HG03520 (cell line): ENCODE measurements around the gene WDR70.
"Not testable (repeated sequence)": the region's sequence is repeated elsewhere in the genome, so short reads cannot be mapped to it uniquely, and the experiment has no call there.

Source experiments
- ATAC-seq: cut with Tn5 transposase; IDR thresholded peaks from one replicate; pipeline ENCODE4 v1.9.1; 2021; ENCODE audit warnings: mild to moderate bottlenecking, moderate library complexity; ENCODE audit not compliant: unreplicated experiment

WDR70 gene

DNA sequence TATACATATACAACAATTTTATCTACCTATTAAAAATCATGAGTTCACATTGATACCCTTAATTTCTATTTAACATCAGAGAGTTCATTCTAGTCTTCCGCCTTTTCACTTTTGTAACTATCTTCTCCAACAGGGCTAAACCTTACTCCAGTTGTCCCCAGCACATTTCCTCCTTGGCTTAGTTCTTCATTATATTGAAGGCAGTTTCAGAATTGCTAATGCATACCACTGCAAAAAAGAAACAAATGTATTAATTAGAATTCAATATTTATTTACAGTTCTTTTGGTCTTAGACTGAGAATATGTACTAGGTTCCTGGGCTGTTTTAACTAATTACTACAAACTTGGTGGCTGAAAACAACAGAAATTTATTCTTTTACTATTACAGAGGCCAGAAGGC is 132.5 kb downstream of the WDR70 start:
- no peak for ATAC-seq

DNA sequence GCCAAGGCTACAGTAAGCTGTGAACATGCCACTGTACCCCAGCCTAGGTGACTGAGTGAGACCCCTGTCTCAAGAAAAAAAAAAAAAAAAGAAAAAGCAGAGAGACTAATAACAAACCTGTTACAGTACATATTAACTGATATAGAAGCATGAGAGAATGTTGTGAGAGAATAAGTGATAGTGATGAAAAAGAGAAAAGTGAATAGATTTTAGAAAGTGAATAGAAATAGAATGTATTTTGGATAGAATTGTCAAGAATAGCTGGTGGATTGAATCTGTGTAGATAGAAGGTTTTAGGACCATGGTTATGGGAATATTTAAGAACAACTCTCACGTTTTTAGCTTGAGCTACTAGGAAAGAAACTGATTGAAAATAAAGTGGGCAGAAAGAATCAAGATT is 135.8 kb downstream of the WDR70 start:
- no peak for ATAC-seq

DNA sequence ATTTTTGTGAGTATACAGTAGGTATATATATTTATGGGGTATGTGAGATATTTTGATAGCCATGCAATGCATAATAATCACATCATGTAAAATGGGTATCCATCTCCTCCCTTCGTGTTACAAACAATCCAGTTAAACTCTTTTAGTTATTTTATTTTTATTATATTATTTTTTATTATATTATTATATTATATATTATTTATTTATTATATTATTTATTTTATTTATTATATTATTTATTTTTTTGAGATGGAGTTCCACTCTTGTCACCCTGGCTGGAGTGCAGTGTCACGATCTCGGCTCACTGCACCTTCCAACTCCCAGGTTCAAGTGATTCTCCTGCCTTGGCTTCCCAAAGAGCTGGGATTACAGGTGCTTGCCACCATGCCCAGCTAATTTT is 138.6 kb downstream of the WDR70 start:
- ATAC-seq: no peak

DNA sequence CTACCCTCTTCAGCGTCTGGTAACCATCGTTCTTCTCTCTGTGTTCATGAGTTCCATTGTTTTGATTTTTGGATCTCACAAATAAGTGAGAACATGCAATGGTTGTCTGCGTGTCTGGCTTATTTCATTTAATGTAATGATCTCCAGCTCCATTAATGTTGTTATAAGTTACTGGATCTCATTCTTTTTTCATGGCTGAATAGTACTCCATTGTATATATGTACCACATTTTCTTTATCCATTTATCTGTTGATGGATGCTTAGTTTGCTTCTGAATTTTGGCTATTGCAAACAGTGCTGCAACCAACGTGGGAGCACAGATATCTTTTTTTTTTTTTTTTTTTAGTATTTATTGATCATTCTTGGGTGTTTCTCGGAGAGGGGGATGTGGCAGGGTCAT is 139.2 kb downstream of the WDR70 start:
- ATAC-seq: not testable (repeated sequence)

DNA sequence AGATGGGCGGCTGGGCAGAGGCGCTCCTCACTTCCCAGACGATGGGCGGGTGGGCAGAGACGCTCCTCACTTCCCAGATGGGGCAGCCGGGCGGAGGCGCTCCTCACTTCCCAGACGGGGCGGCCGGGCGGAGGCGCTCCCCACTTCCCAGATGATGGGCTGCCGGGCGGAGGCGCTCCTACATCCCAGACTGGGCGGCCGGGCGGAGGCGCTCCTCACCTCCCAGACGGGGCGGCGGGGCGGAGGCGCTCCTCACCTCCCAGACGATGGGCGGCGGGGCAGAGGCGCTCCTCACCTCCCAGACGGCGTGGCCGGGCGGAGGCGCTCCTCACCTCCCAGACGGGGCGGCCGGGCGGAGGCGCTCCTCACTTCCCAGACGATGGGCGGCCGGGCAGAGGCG is 140.2 kb downstream of the WDR70 start:
- no peak for ATAC-seq

DNA sequence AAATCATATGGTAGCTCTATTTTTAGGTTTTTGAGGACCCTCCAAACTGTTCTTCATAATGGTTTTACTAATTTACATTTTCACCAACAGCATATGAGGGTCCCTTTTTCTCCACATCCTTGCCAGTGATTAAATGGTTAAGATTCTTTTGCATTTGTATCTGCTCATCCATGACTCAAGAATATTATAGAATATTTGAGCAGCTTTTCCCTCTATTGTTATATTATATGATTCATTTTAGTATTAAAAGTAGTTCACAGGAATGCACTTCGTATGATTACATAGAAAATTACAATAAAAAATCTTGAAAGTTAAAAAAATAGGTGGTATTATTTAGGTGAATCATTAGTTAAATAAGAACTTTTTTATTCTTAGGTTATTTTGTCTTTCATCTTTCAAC is 140.7 kb downstream of the WDR70 start:
- ATAC-seq: no peak

DNA sequence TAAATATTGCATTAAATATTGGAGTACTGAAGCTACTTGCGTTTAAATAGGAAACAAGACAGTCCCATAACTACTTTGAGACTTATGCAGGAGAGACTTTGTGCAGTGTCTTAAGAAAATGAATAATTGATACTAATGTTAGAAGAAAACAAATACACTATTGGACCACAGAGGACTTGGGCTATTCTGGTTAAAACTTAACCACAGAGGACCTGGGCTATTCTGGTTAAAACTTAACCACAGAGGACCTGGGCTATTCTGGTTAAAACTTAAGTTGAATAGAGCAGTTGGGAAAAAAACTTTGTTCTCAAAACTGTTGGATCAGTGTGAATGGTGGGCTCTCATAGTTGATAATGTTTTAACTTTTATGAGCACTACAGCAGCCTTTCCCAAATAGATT is 141.7 kb downstream of the WDR70 start:
- ATAC-seq: no peak

DNA sequence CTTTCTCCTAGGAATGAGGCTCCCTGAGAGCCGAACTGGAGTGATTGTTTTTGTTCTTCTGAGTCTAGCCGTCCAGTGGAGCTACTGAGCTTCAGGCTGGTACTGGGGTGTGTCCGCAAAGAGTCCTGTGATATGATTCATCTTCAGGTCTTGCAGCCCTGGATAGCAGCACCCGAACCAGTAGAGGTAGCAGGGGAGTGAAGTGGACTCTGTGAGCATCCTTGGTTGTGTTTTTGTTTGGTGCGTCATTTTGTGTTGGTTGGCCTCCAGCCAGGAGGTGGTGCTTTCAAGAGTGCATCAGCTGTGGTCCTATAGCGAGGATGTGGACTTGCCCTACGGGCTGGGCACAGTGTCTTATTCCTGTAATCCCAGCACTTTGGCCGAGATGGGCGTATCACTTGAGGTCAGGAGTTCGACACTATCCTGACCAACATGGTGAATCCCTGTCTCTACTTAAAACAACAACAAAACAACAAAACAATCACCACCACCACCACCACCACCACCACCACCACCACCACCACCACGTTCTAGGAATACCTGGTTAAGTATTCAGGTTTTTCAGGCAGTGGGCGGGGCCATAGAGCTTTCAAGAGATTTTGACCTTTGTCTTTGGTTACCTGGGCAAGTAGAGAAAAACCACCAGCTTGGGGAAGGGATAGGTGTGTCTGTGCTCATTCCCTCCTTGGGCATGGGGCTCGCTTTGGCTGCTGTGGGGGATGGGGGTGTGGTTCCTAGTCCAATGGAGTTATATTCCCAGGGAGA is 154.0 kb downstream of the WDR70 start:
- ATAC-seq: no peak

DNA sequence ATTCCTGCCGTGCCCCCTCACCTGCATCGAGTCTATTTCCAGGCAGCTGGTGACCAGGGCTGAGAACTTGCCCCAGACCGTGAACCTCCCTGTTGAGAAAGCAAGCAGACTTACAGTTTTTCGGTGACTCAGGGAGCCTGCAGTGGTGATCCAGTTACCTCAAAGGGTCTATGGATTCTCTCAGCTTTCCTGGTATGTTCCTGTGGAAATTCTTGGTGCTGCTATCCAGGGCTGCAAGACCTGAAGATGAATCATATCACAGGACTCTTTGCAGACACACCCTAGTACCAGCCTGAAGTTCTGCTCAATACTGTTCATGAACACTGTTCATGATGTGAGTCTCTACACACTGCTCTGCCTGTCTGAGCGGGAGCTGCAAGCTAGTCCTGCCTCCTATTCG is 154.7 kb downstream of the WDR70 start:
- no peak for ATAC-seq

DNA sequence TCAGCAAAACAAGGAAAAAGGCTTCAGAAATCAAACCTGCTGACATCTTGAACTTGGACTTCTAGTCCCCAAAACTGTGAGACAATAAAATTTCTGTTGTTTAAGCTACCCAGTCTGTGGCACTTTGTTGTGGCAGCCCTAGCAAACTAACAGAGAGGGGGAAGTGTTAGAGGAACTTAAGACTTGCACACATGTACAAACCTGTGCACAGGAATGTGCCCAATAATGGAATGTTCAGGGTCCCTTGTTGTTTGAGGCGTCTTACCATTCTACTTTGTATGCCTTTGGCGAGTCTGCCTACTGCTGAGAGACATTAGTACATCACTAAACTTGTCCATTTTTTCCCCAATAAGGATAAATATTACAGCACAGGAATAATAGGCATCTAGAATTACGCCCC is 160.3 kb downstream of the WDR70 start:
- ATAC-seq: no peak

DNA sequence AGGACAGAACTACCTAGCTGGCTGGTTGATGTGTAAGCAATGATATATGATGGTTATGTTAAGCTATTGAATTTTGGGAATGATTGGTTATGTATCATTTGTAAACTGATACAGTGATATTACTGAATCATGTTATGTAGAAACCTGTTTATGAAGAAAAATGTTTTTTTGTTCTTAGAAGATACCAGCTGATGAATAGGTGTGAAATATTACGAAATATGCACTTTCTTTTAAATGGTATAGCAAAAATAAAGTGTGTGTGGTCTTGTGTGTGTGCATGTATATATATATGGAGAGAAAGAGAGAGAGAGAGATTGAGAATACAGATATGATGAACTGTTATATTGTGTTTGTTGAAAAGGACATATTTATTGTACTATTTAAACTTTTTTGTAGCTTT is 164.1 kb downstream of the WDR70 start:
- no peak for ATAC-seq

DNA sequence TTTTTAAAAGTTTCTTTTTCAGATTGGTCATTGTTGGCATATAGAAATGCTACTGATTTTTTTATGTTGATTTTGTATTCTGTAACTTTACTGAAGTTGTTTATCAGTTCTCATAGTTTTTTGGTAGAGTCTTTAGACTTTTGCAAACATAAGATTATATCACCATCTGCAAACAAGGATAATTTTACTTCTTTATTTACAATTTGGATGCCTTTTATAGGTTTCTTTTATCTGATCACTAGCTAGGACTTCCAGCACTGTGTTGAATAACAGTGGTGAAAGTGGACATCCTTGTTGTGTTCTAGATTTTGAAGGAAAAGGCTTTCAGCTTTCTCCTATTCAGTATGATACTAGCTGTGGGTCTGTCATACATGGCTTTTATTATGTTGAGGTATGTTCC is 170.3 kb downstream of the WDR70 start:
- ATAC-seq: no peak

DNA sequence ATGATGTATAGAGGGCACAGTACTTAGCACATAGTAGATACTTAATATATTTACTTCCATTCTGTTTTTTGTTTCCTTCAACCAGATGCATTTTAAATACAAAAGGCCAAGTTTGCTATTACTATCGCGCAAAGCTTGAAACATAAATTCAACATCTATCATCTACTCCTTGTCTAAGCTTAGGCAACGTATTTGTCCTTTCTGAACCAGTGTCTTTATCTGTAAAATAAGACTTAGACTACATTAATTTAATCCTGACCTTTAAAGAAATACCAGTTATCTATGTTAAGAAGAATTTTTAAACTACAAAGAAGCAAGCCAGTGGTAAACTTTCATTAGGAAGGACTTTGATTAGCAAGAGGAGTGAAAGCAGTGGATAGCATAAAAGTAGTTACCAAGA is 173.0 kb downstream of the WDR70 start:
- ATAC-seq: no peak

DNA sequence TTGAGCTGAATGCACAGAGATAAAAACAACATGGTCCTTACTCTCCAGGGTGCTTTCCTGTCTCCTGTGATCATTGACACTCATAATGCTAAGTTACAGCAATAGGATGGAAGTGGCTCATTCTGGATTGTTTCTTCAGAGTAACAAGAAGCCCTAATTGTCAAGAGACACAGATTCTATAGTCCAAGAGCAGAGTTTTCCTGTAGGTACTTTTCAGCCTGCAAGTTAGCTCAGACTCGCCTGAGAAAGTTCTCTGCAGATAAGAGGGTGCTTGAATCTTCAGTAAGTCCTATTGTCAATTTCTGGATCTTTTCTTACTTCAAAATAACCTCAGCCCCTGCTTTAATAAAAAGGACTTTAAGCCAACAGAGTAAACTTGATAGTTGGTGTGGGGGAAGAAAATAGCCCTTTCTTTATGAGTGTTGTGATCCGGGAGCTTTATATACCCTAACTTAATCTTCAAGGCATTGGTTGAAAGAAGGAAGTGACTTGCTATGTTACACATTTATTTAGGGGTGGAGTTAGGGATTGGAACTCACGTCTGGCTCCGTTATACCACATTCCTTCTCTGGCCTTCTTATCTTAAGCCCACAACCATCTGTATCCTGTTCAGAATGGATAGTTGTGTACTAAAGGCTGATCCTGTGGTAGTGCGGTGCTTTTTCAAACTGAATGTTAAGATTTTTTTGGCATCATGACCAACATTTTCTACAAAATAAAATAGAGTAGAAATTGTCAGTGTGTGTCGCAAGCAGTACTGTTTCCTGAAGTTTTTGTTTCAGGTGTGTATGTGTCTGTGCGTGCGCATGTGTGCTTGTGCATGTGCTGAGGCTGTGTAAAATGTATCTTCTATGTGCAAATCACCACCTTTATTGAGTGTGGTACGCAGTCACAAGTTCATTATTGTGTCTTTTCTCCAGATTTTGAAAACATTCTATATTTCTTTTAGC is 173.9 kb downstream of the WDR70 start:
- no peak for ATAC-seq

DNA sequence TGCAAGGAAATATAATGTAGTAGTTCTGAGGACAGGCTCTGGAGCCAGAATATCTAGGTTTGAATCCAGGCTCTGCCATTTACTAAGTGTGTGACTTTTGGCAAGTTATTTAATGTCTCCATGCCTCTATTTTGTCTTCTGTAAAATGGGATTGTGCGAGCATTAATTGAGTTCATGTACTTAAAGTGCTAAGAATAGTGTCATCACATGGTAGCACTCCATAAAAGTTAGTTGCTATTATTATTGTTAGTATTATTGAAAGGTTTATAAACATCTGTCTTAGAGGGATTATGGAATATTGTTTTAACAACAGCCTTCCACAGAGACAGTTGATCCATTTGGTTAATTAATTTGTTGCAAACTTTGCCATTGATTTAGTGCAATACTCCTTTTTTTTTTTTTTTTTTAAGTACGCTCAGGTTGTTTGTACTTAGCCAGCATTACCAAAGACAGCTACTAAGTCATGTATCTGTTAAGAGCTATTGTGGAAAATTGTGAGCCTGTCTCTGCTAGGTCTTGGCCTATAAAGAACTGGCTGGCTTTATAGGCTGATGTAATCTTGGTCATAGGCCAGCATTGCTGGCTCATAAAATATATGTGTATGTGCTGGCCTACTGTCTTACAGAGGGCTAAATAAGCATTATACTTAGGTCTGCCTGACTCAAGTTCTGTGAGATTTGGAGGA is 174.7 kb downstream of the WDR70 start:
- no peak for ATAC-seq

DNA sequence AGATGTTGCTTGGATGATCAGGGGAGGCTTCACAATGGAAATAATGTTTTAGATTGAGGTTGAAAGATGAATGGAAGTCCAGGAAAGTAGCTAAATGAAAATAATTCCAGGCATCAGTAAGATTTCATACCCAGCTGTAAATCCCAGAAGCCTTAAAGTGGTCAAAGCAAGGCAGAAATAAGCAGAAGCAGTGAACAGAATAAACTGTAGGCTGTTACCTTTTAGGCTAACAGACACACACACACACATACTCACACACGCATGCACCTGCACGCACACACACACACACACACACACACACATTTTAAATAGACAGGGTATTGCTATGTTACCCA is 175.3 kb downstream of the WDR70 start:
- no peak for ATAC-seq

DNA sequence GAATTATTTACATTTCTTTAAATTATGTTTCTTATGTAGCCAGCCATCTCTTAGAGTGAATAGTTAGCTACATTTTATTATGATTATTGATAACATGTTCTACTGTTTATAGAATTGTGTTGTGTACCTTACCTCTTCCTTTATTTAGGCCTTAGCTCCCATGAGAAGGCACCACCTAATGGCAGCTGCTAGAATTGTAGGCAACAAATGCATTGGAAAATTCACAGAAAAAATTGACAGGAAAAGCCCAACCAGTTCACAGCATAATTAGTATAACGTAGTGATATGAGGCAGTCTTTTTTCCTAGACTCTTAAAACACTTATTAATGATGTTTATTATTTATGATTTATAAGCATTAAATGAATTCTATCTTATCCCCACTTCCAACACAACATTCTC is 175.8 kb downstream of the WDR70 start:
- no peak for ATAC-seq

DNA sequence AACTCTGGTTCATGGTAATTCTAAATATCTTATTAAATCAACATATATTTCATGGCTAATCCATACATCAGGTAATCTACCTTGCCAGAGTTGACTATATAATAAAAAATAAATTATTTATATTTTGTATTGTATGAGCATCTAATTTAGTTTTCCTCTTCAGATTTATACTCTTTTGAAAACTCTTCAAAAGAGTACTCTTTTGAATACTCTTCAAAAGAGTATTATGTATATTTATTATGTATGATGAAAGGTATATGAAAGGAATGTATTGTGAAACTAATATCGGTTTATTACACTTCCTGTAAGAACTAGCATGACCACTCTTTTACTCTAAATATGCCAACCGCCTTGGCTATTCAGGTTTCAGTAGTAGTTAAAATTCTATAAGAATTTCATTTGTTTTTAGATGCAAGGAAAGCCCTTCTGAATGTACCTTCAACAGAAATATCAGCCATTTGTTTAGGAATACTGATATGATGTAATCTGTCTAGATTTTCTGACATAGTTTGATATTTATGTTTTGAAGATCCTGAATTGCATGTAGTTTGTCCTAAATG is 178.7 kb downstream of the WDR70 start:
- no peak for ATAC-seq

DNA sequence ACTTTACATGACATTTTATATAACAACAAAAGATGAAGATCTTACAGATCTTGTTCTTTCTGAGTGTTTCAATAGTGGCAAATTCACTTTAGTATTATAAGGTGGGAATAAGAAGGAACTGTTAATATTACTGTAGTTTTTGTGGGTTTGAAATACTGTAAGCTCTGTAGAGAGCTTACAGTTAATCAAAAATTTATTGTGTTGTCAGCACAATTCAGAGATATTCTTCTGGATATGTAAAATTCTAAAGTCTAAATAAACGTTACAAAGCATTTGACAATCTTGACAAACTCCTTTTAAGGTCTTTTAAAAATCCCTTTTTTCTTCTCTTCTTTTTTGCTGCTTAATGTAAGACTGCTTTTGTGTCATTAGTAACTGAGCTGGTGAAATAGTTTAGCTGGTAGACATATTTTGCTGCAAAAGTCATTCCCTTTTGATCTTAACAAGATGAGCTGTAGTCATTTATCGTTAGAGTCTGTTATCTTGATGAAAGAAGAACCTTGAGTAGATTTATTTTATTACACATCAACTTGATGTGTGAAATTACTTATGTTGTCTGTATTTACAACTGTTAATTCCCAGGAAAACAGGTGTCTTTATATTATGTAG is 186.0 kb downstream of the WDR70 start:
- ATAC-seq: no peak

DNA sequence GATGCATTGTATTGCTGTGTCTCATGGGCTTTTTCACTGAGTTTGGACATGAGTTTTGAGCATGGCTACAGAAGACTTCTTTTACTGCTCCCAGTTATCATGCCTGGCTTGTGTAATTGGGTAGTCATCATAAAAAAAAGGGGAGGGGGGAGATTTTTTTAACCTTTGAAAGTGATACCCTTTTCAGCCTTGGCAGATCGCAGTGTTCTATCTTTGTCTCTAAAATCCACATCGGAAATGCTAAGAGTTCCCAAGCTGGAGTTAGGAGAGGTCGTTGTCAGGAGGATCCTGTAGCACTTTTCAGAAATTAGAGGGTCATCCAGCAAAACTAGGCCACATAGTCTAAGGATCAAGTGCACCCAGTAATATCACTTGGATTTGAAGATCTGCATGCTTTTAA is 188.4 kb downstream of the WDR70 start:
- ATAC-seq: no peak
